ENCODE measurements around the gene PON2.

Gene PON2

DNA sequence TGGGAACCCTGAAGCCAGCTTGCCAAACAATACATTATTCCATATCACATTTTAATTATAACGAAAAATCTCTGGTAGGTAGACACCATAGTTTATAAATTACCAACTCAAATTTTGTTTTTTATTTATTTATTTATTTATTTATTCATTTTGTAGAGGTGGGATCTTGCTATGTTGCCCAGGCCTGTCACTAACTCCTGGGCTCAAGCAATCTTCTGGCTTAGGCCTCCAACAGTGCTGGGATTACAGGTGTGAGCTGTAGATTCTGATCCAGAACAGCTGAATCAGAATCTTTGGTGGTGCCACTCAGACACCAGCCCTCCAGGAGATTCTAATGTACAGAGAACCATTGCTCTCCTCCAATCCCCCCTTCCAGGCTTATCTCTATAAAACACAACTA, 1.7 kb downstream of the PON2 start:
- DNase-seq (ENCODE audit: low read depth in 2 of 2), result no peak
- H3K4me3 ChIP-seq (replicated peaks in 1 of 2; ENCODE audit: low read depth in 2 of 2, low read length in 2 of 2), result no peak overlapping the region
- TF ChIP-seq, protein P1, sequence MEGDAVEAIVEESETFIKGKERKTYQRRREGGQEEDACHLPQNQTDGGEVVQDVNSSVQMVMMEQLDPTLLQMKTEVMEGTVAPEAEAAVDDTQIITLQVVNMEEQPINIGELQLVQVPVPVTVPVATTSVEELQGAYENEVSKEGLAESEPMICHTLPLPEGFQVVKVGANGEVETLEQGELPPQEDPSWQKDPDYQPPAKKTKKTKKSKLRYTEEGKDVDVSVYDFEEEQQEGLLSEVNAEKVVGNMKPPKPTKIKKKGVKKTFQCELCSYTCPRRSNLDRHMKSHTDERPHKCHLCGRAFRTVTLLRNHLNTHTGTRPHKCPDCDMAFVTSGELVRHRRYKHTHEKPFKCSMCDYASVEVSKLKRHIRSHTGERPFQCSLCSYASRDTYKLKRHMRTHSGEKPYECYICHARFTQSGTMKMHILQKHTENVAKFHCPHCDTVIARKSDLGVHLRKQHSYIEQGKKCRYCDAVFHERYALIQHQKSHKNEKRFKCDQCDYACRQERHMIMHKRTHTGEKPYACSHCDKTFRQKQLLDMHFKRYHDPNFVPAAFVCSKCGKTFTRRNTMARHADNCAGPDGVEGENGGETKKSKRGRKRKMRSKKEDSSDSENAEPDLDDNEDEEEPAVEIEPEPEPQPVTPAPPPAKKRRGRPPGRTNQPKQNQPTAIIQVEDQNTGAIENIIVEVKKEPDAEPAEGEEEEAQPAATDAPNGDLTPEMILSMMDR (IDR thresholded peaks at IDR 0.05; ENCODE audit: low read depth, low read length), result no peak

DNA sequence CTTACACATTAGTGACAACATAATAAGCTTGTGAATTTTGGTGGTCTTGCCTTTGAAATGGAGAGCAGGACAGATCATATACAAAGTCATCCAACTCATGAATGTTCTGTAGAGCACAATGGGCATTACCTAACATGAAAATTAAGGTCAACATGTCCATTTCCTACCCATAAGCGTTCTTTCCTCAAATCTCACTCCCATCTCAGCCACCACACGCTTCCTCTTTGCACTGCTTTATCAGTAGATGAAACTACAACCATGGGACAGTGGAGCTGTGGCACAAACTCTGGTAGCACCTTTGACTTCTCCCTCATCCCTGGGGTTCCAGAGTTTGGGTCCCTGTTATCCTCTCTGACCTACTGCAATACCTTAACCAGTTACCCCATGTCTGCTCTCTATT, 2.2 kb downstream of the PON2 start:
- DNase-seq (ENCODE audit: low read depth in 2 of 2), result no peak
- no peak overlapping the region for H3K4me3 ChIP-seq (replicated peaks in 1 of 2; ENCODE audit: low read depth in 2 of 2, low read length in 2 of 2)
- TF ChIP-seq, protein P1 (IDR thresholded peaks at IDR 0.05; ENCODE audit: low read depth, low read length), result no peak

DNA sequence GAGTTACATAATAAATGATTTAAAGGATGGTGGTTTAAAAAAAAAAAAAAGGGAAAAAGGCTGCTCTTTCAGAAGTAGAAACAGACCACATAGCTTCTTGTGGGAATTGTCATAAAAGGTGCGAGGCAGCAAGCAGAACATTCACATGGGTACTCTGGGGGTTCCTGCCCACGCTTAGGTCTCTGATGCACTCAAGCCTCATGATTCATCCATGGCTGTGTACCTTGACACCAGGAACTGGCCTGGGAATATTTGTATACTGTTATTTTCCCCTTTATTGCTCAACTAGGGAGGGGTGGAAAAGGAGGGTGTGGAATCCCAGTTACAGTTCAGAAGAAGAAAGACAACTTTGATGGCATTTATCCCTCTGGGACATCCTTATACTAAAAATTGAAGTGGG, 4.0 kb downstream of the PON2 start:
- DNase-seq (ENCODE audit: low read depth in 2 of 2), result peak; percentile 34 to 70
- H3K4me3 ChIP-seq (replicated peaks in 1 of 2; ENCODE audit: low read depth in 2 of 2, low read length in 2 of 2), result no peak overlapping the region
- TF ChIP-seq, protein P1 (IDR thresholded peaks at IDR 0.05; ENCODE audit: low read depth, low read length), result no peak

DNA sequence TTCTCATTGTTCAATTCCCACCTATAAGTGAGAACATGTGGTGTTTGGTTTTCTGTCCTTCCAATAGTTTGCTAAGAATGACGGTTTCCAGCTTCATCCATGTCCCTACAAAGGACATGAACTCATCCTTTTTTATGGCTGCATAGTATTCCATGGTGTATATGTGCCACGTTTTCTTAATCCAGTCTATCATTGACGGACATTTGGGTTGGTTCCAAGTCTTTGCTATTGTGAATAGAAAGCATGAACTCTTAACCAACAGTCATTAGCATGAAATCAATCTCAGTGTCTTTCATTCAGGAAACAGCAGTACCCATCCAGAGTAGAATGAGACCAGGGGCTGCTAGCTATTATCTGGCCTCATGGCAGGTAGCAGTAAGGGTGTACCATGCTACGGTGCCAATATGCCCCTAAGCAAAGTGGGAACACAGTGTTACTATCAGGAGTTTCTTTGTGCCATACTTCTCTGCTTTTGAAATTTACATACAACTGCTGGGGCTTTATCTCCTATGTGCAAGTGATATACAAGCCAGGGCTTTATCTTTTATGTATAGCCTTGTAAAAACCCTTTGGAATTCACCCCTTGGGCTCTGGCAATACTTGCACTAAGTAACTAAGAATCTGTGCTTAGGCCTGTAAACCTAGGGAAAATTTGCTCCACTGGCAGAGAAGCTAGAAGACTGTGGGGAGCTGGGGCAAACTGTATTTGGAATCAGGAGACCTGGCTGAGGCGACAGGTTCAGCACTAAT, 5.4 kb downstream of the PON2 start:
- no peak for DNase-seq (ENCODE audit: low read depth in 2 of 2)
- TF ChIP-seq, protein P1 (IDR thresholded peaks at IDR 0.05; ENCODE audit: low read depth, low read length), result no peak
- H3K4me3 ChIP-seq (replicated peaks in 1 of 2; ENCODE audit: low read depth in 2 of 2, low read length in 2 of 2), result no peak overlapping the region

DNA sequence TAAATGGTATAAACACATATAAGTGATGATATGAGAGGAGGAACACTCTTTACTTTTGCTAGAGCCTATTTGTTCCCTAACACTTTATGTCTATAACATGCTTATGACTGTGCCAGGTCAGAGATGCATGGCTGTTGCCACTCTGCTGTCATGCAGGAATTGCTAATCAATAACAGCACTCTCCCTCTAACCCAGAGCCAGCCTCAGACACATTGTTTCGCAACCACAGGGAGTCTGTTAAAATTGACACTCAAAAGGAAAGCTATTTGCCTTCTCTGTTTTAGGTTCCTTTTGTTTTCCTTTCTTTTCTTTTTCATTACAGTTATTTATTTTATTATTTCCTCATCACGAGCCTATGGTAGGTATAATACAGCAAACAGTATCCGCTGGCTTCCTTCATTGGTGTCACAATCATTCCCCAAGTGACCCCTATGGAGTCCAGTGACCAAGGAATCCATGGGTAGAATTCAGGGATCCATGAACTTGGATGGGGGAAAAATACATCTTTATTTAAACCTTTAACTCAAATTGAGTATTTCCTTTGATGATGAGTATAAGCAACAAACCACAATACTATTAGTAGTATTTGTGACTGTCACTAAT, 6.8 kb downstream of the PON2 start:
- no peak for DNase-seq (ENCODE audit: low read depth in 2 of 2)
- H3K4me3 ChIP-seq (replicated peaks in 1 of 2; ENCODE audit: low read depth in 2 of 2, low read length in 2 of 2), result no peak overlapping the region
- TF ChIP-seq, protein P1 (IDR thresholded peaks at IDR 0.05; ENCODE audit: low read depth, low read length), result no peak

DNA sequence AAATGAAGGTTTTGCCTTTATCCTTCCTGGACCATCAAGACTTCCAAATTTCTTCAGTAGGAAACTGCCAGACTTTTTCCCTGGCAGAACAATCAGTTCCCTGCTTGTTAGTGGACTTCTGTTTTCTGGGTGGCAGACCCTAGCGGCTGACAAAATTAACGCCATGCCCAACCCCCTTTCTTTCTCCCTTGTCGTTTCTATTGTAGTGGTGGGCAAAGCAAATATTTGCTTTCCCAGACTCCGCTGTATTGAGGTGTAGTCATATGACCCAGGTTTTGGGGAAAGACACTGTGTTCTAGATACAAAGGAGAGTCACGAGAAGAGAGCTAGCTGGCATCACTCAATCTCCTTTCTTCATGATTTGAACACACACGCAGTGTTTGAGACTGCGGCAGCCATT, 7.7 kb downstream of the PON2 start:
- no peak for DNase-seq (ENCODE audit: low read depth in 2 of 2)
- H3K4me3 ChIP-seq (replicated peaks in 1 of 2; ENCODE audit: low read depth in 2 of 2, low read length in 2 of 2), result no peak overlapping the region
- TF ChIP-seq, protein P1 (IDR thresholded peaks at IDR 0.05; ENCODE audit: low read depth, low read length), result no peak
